Measurements from ENCODE around the gene PRRT1B.

Gene PRRT1B

DNA sequence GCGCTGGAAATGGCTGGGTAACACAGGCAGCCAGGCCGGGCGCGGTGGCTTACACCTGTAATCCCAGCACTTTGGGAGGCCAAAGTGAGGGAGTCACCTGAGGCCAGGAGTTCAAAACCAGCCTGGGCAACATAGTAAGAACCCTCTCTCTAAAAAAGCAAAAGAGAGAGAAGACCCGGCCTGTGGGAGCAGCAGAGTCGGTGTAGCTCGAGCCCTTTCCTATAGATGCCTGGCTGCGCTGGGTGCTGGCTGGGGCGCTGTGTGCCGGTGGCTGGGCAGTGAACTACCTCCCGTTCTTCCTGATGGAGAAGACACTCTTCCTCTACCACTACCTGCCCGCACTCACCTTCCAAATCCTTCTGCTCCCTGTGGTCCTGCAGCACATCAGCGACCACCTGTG is 23.5 kb upstream of the PRRT1B start:
- Histone ChIP-seq H4K20me1 (ENCODE audit: insufficient read depth, low read length) (no peaks in the 10 kb centered on the region), H3F3A (ENCODE audit: insufficient read depth, low read length) (no peaks in the 10 kb centered on the region), H3K27ac (ENCODE audit: low read length) (no peak overlapping the region), H2AFZ (ENCODE audit: low read length) (no peak overlapping the region), H3K9me3 (replicated peaks; ENCODE audit: insufficient read depth, low read length) (no peaks in the 10 kb centered on the region), H3K4me1 (ENCODE audit: low read length) (no peaks in the 10 kb centered on the region), H3K9me2 (replicated peaks; ENCODE audit: insufficient read depth, low read length) (no peaks in the 10 kb centered on the region), H3K36me3 (replicated peaks; ENCODE audit: insufficient read depth, low read length) (peaks cover 7% of the 10 kb centered on the region; the same call in 1 of the 2 replicates), H3K79me2 (ENCODE audit: low read length) (no peaks in the 10 kb centered on the region), H3K4me3 (ENCODE audit: low read length) (no peak overlapping the region), H3K4me2 (ENCODE audit: low read depth, low read length) (no peak overlapping the region), H3K9ac (ENCODE audit: low read length) (no peak overlapping the region), H3K27me3 (replicated peaks; ENCODE audit: insufficient read depth, low read length) (no peaks in the 10 kb centered on the region)
- TF ChIP-seq EZH2 (optimal IDR thresholded peaks at IDR 0.05; ENCODE audit: low read depth, low read length) (no peak), CTCF (IDR thresholded peaks at IDR 0.05; ENCODE audit: low read length) (no peak), EZH2phosphoT487 (IDR thresholded peaks at IDR 0.05; ENCODE audit: low read length) (no peak)
- DNase-seq: no peak

GRCh38 chr9:131522257-131523085 is 22.9 kb upstream of the PRRT1B start:
- H2AFZ ChIP-seq (ENCODE audit: low read length): no peak overlapping the region
- no peaks in the 10 kb centered on the region for H3K79me2 ChIP-seq (ENCODE audit: low read length)
- H3F3A ChIP-seq (ENCODE audit: insufficient read depth, low read length): no peaks in the 10 kb centered on the region
- no peak overlapping the region for H3K9ac ChIP-seq (ENCODE audit: low read length)
- TF ChIP-seq CTCF (IDR thresholded peaks at IDR 0.05; ENCODE audit: low read length) (no peak), EZH2 (optimal IDR thresholded peaks at IDR 0.05; ENCODE audit: low read depth, low read length) (no peak), EZH2phosphoT487 (IDR thresholded peaks at IDR 0.05; ENCODE audit: low read length) (no peak)
- H4K20me1 ChIP-seq (ENCODE audit: insufficient read depth, low read length): no peaks in the 10 kb centered on the region
- no peak overlapping the region for H3K4me2 ChIP-seq (ENCODE audit: low read depth, low read length)
- H3K27ac ChIP-seq (ENCODE audit: low read length): no peak overlapping the region
- H3K4me1 ChIP-seq (ENCODE audit: low read length): no peaks in the 10 kb centered on the region
- H3K9me3 ChIP-seq (replicated peaks; ENCODE audit: insufficient read depth, low read length): no peaks in the 10 kb centered on the region
- H3K36me3 ChIP-seq (replicated peaks; ENCODE audit: insufficient read depth, low read length): peaks cover 7% of the 10 kb centered on the region; the same call in 1 of the 2 replicates
- no peak for DNase-seq
- no peak overlapping the region for H3K4me3 ChIP-seq (ENCODE audit: low read length)
- H3K27me3 ChIP-seq (replicated peaks; ENCODE audit: insufficient read depth, low read length): no peaks in the 10 kb centered on the region
- H3K9me2 ChIP-seq (replicated peaks; ENCODE audit: insufficient read depth, low read length): no peaks in the 10 kb centered on the region

GRCh38 chr9:131523086-131523388 is 22.3 kb upstream of the PRRT1B start:
- no peak overlapping the region for H2AFZ ChIP-seq (ENCODE audit: low read length)
- no peaks in the 10 kb centered on the region for H3K4me1 ChIP-seq (ENCODE audit: low read length)
- no peak overlapping the region for H3K9ac ChIP-seq (ENCODE audit: low read length)
- no peaks in the 10 kb centered on the region for H3K9me2 ChIP-seq (replicated peaks; ENCODE audit: insufficient read depth, low read length)
- TF ChIP-seq EZH2 (optimal IDR thresholded peaks at IDR 0.05; ENCODE audit: low read depth, low read length) (no peak), EZH2phosphoT487 (IDR thresholded peaks at IDR 0.05; ENCODE audit: low read length) (no peak), CTCF (IDR thresholded peaks at IDR 0.05; ENCODE audit: low read length) (no peak)
- no peak overlapping the region for H3K4me3 ChIP-seq (ENCODE audit: low read length)
- no peaks in the 10 kb centered on the region for H3K79me2 ChIP-seq (ENCODE audit: low read length)
- no peaks in the 10 kb centered on the region for H3K27me3 ChIP-seq (replicated peaks; ENCODE audit: insufficient read depth, low read length)
- no peak for DNase-seq
- H3F3A ChIP-seq (ENCODE audit: insufficient read depth, low read length): no peaks in the 10 kb centered on the region
- H3K27ac ChIP-seq (ENCODE audit: low read length): no peak overlapping the region
- H3K36me3 ChIP-seq (replicated peaks; ENCODE audit: insufficient read depth, low read length): peaks cover 7% of the 10 kb centered on the region; the same call in 1 of the 2 replicates
- H3K9me3 ChIP-seq (replicated peaks; ENCODE audit: insufficient read depth, low read length): no peaks in the 10 kb centered on the region
- H4K20me1 ChIP-seq (ENCODE audit: insufficient read depth, low read length): no peaks in the 10 kb centered on the region
- H3K4me2 ChIP-seq (ENCODE audit: low read depth, low read length): no peak overlapping the region
